Non-pigmented ciliary epithelial cell (primary cell): ENCODE data around the gene OSTN.
"Not testable (repeated sequence)": the region's sequence is repeated elsewhere in the genome, so short reads cannot be mapped to it uniquely, and the experiment has no call there.

Experiments used
- DNase-seq: peaks from one replicate; pipeline ENCODE4 v3.0.0-alpha.2; 2010; ENCODE audit warnings: low read depth

The OSTN gene

GRCh38 chr3:191198932-191199331 lies at the start of gene OSTN:
OSTN (plus strand) TSS chr3:191199241; CDS start chr3:191212533, 13,292 bp downstream.
- no peak for DNase-seq

GRCh38 chr3:191151653-191152052 lies 47.4 kb upstream of the OSTN start:
- no peak for DNase-seq

- no peak for DNase-seq
These were observed 44.2 kb upstream of the OSTN start for GRCh38 chr3:191154827-191155226.

GRCh38 chr3:191158247-191158646 lies 40.8 kb upstream of the OSTN start:
- no peak for DNase-seq

DNA sequence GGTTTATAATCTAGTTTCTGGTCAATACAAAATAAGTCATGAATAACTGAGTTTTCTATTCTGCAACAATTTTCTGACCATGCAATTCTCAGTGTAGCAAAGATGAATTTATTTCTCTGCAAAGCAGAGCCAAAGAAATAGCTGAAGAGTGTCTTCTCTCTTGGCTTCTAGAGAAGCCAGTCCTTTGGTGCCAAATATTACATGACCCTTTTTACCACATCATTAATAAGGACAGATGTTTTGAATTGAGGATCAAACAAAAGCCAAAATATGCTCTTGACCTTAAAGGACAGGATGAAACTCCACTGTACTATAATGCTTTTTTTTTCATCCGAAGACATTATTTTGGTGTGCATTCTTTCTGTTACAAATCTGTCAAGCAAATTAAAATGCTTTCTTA lies 40.2 kb upstream of the OSTN start:
- DNase-seq, result no peak

DNA sequence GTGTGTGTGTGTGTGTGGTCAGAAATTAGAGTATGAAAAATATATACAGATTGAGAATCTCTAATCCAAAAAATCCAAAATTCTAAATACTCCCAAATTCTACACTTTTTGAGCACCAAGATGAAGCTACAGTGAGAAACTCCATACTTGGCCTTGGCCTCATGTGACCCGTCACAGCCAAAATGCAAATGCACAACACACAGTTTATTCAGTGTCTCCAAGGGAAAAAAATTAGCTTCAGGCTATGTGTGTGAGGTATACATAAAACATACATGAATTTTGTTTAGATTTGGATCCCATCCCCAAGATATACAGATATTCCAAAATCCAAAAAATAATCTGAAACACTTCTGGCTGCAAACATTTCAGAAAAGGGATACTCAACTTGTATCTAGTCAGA lies 33.2 kb upstream of the OSTN start:
- no peak for DNase-seq

- DNase-seq, result no peak
These were observed 32.7 kb upstream of the OSTN start for GRCh38 chr3:191166368-191166767.

DNA sequence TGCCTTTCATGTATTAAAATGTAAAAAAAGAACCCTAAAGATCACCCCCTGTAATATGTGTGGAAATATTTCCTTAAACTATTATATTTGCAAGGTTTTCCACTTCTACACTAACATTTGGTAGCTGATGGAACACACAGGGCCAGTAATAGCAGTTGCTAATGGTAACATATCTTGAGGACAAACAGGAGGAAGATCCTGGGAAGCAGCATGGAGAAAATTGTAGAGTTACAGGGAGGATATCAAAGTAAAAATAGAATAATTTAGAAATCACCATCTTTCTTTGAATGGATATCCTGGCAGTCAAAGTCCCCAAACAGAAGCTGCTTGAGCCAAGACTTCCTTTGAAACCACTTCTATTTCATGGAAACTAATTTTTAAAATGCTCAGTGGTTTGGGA lies 29.5 kb upstream of the OSTN start:
- no peak for DNase-seq

GRCh38 chr3:191170097-191170496 lies 28.9 kb upstream of the OSTN start:
- no peak for DNase-seq

- DNase-seq, result no peak
These were observed 23.9 kb upstream of the OSTN start for GRCh38 chr3:191175102-191175501.

- no peak for DNase-seq
These were observed 22.8 kb upstream of the OSTN start for GRCh38 chr3:191176038-191176785.

GRCh38 chr3:191185382-191185781 lies 13.7 kb upstream of the OSTN start:
- DNase-seq, result not testable (repeated sequence)

DNA sequence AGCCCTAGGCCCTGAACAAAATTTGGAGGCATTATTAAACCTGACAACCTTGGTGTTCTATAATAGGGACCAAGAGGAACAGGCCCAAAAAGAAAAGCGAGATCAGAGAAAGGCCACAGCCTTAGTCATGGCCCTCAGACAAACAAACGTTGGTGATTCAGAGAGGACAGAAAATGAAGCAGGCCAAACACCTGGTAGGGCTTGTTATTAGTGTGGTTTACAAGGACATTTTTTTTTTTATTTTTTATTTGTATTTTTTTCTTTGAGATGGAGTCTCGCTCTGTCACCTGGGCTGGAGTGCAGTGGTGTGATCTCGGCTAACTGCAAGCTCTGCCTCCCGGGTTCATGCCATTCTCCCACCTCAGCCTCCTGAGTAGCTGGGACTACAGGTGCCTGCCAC lies 10.8 kb upstream of the OSTN start:
- DNase-seq, result not testable (repeated sequence)

DNA sequence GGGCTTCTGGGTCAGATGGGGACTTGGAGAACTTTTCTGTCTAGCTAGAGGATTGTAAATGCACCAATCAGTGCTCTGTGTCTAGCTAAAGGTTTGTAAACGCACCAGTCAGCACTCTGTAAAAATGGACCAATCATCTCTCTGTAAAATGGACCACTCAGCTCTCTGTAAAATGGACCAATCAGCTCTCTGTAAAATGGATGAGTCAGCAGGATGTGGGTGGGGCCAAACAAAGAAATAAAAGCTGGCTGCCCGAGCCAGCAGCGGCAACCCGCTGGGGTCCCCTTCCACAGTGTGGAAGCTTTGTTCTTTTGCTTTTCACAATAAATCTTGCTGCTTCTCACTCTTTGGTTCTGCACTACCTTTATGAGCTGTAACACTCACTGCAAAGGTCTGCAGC lies 6.8 kb upstream of the OSTN start:
- not testable (repeated sequence) for DNase-seq

DNA sequence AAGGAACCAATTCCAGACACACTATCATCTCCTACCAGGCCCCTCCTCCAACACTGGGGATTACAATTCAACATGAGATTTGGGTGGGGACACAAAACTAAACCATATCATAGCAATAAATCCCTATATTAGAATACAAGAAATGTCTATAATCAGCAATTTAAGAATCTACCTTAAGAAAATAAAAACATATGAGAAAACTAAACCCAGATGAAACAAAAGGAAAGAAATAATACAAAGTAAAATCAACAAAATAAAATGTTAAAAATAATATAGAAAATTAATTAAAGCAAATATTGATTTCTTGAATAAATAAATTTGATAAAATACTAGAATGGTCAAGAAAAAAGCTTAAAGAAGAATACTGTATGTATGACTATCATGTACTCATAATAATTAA lies 6.1 kb upstream of the OSTN start:
- no peak for DNase-seq

- DNase-seq, result no peak
These were observed 1.2 kb upstream of the OSTN start for GRCh38 chr3:191197761-191198306.

- no peak for DNase-seq
These were observed 561 bp upstream of the OSTN start for GRCh38 chr3:191198480-191198879.

GRCh38 chr3:191210032-191210431 lies 11.0 kb downstream of the OSTN start:
- no peak for DNase-seq

DNA sequence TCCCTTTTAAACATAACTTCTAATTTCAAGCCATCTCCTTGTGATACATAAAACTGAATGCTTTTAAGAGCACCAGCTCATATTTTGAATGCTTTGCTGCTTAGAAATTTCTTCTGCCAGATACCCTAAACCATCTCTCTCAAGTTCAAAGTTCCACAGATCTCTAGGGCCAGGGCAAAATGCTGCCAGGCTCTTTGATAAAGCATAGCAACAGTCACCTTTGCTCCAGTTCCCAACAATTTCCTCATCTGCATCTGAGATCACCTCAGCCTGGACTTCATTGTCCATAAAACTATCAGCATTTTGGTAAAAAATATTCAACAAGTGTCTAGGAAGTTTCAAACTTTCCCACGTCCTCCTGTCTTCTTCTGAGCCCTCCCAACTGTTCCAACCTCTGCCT lies 17.5 kb downstream of the OSTN start:
- no peak for DNase-seq

DNA sequence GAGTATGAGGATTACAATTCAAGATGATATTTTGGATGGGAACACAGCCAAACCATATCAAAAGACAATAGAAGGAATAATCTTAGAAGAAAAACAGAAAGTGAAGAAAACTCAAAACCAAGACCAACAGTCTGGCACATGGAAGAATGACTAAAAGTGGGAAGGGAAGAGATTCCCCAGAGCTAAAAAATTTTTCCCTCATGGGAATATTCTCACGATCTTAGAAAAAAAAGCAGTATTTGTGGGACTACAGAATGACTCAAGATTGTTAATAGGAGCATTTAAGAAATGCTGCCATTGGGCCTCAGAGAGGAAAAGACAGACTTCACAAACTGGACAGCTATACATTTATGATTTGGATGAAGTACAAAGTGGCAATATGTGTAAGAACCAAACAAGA lies 18.3 kb downstream of the OSTN start:
- no peak for DNase-seq

DNA sequence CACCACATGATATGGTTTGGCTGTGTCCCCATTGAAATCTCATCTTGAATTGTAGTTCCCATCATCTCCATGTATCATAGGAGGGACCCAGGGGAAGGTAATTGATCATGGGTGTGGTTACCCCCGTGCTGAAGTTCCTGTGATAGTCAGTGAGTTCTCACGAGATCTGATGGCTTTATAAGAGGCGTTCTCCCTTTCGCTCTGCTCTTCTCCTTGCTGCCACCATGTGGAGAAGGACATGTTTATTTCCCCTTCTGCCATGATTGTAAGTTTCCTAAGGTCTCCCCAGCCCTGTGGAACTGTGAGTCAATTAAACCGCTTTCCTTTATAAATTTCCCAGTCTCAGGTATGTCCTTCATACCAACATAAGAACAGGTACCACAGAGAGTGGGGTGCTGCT lies 21.9 kb downstream of the OSTN start:
- DNase-seq, result no peak

- DNase-seq, result no peak
These were observed 22.6 kb downstream of the OSTN start for GRCh38 chr3:191221638-191222037.

DNA sequence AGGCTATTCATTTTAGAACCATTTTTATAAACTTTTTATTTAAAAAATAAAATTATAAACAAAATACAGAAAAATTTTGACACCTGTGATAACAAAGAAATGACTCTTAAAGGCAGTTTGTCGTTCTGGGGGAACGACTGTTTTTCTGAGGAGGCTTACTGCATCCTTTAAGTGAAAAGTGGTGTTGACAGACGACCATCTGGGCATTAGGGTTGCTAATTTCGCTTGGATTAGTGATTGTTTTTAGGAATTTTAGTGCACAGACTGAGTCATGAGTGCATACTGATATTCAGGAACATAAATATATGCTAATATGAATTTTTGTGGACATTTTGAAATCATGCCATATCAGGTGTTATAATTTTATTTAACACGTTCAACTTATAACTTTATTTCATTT lies 28.5 kb downstream of the OSTN start:
- no peak for DNase-seq

GRCh38 chr3:191234216-191234615 lies 35.2 kb downstream of the OSTN start:
- DNase-seq, result no peak
